Measurements from ENCODE around the gene SLC39A7.

- no peak for TF ChIP-seq CTCF (IDR thresholded peaks at IDR 0.05; ENCODE audit: low read depth, low read length, poor library complexity, severe bottlenecking)
- TF ChIP-seq EZH2phosphoT487 (IDR thresholded peaks at IDR 0.05; ENCODE audit: borderline replicate concordance, low read length), result no peak
Observed at GRCh38 chr6:33189164-33189563, 11.5 kb upstream of the SLC39A7 start.
